Progenitor cell of endocrine pancreas (in vitro differentiated cells): ENCODE results near the gene TEK. TPM values are rescaled to one million over a fixed set of nuclear protein-coding genes. Genes with fewer than 3 reads are reported as not detected.

Source experiments
- DNase-seq: peaks from one replicate; pipeline ENCODE4 v3.0.0; 2021; ENCODE audit warnings: low spot score; ENCODE audit not compliant: unreplicated experiment
- H3K27ac Mint-ChIP-seq: 2 replicates; pipeline ENCODE4 v1.8.0; 2021; ENCODE audit warnings: mild to moderate bottlenecking, moderate library complexity, mixed read lengths
- H3K27me3 Mint-ChIP-seq: 2 replicates; pipeline ENCODE4 v1.8.0; 2021; ENCODE audit warnings: mixed read lengths
- H3K36me3 Mint-ChIP-seq: 2 replicates; pipeline ENCODE4 v1.8.0; 2022; ENCODE audit warnings: mixed read lengths; ENCODE audit not compliant: insufficient read depth
- H3K4me1 Mint-ChIP-seq: 2 replicates; pipeline ENCODE4 v1.8.0; 2021; ENCODE audit warnings: low read depth, mixed read lengths
- H3K4me3 Mint-ChIP-seq: 2 replicates; pipeline ENCODE4 v1.8.0; 2021; ENCODE audit warnings: low read depth, mild to moderate bottlenecking, moderate library complexity, mixed read lengths
- H3K9me3 Mint-ChIP-seq: 2 replicates; pipeline ENCODE4 v1.8.0; 2021; ENCODE audit warnings: low read depth, mixed read lengths
- CTCF ChIP-seq: fragments of 200-600 bp; sonication (generic); IDR thresholded peaks from one replicate; pipeline ENCODE4 v1.5.0; 2021; ENCODE audit warnings: antibody characterized with exemption, mild to moderate bottlenecking; ENCODE audit not compliant: unreplicated experiment
- total RNA-seq: library from RNA; stranded (reverse); gene quantifications from 2 replicates; pipeline ENCODE4 v1.2.1, GENCODE V29; 2021

TEK gene
- total RNA-seq, 1 donor from 2014 or later: not detected

- no peaks in the 10 kb centered on the region for H3K36me3 Mint-ChIP-seq
- no peaks in the 10 kb centered on the region for H3K9me3 Mint-ChIP-seq
- no peak for TF ChIP-seq CTCF
- H3K27me3 Mint-ChIP-seq: no peaks in the 10 kb centered on the region
- H3K27ac Mint-ChIP-seq: no peak overlapping the region
- no peak overlapping the region for H3K4me3 Mint-ChIP-seq
- DNase-seq: no peak
- H3K4me1 Mint-ChIP-seq: peaks cover 4% of the 10 kb centered on the region
Observed at GRCh38 chr9:27189426-27189825, 80.4 kb downstream of the TEK start.

GRCh38 chr9:27192291-27192960 is 83.4 kb downstream of the TEK start:
- DNase-seq: no peak
- Mint-ChIP-seq H3K27me3 (no peaks in the 10 kb centered on the region), H3K4me3 (no peak overlapping the region), H3K4me1 (peaks cover 4% of the 10 kb centered on the region), H3K9me3 (no peaks in the 10 kb centered on the region), H3K27ac (no peak overlapping the region), H3K36me3 (no peaks in the 10 kb centered on the region)
- TF ChIP-seq CTCF: no peak

GRCh38 chr9:27193886-27194285 is 84.9 kb downstream of the TEK start:
- H3K4me1 Mint-ChIP-seq: no peaks in the 10 kb centered on the region
- H3K9me3 Mint-ChIP-seq: no peaks in the 10 kb centered on the region
- no peak for DNase-seq
- H3K4me3 Mint-ChIP-seq: no peak overlapping the region
- TF ChIP-seq CTCF: no peak
- no peak overlapping the region for H3K27ac Mint-ChIP-seq
- no peaks in the 10 kb centered on the region for H3K36me3 Mint-ChIP-seq
- H3K27me3 Mint-ChIP-seq: no peaks in the 10 kb centered on the region

DNA sequence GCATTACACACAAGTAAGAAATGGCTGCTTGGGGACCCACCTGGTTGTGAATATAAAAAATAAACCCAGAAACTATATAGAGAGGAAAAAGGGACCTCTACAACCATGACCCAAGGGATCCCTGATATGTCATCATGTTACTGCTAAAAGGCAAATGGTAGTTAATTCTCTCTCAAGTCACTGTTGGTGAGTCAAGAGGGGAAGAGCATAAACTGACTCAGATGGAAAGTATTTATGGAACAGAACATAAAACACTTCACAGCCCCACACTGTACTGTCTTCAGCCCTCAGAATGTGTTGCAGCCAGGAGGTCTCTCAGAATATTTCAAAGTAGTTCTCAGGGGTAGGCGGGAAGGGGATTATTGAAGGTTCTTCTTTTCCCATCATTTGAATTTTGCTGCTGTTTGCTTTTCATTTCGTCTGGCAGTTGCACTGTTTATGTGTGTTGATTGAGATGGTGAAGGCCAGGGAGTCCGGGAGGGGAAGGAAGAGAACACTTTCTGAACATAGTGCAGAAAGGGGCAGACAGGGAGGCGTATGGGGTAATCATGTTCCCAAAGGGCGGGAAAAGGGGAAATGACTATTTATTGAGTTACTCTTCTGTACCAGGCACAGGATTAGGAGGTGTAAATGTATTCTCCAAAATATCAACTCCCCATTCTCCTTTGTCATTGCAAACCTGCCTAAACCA is 85.5 kb downstream of the TEK start:
- Mint-ChIP-seq H3K4me3 (no peak overlapping the region), H3K27me3 (no peaks in the 10 kb centered on the region), H3K9me3 (no peaks in the 10 kb centered on the region), H3K36me3 (no peaks in the 10 kb centered on the region), H3K4me1 (no peaks in the 10 kb centered on the region), H3K27ac (no peak overlapping the region)
- DNase-seq: no peak
- no peak for TF ChIP-seq CTCF

DNA sequence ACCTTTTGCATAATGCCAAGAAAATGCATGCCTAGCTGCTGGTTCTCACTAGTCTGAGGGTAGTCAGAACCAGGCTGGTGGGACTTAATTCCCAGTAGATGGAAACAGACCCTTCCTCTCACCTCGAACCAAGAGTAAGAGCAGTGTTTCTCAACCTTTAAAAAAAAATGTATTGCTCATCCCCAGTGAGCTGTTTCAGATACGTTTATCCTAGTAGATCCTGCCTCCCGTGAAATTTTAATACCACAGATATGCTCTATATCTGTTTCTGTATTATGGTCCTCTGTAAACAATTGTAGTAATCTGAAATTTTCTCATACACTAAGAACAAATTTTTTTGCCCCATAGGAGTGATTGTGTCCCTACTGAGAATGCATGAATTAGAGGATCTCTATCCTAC is 86.2 kb downstream of the TEK start:
- no peaks in the 10 kb centered on the region for H3K9me3 Mint-ChIP-seq
- TF ChIP-seq CTCF: no peak
- H3K4me3 Mint-ChIP-seq: no peak overlapping the region
- H3K27me3 Mint-ChIP-seq: no peaks in the 10 kb centered on the region
- no peaks in the 10 kb centered on the region for H3K4me1 Mint-ChIP-seq
- H3K36me3 Mint-ChIP-seq: no peaks in the 10 kb centered on the region
- DNase-seq: no peak
- no peak overlapping the region for H3K27ac Mint-ChIP-seq
